Measurements from ENCODE around the gene LIFR.

GRCh38 chr5:38603691-38604090 is 47.2 kb upstream of the LIFR start:
- TF ChIP-seq POLR2A (IDR thresholded peaks at IDR 0.05; ENCODE audit: borderline replicate concordance, extremely low read depth, insufficient read depth, insufficient read length) (no peak), POLR2AphosphoS5 (IDR thresholded peaks at IDR 0.05; ENCODE audit: low read depth, low read length) (no peak), CTCF (IDR thresholded peaks at IDR 0.05 in 2 of 3, conservative IDR thresholded peaks at IDR 0.05 in 1 of 3; ENCODE audit: borderline replicate concordance in 1 of 3, insufficient read depth in 1 of 3, low read depth in 2 of 3, low read length in 2 of 3) (no peak), FOSL1 (IDR thresholded peaks at IDR 0.05; ENCODE audit: low read depth) (no peak), RAD21 (IDR thresholded peaks at IDR 0.05; ENCODE audit: low read depth) (no peak)

Data from HCT116 (cell line).